Activated CD4-positive, alpha-beta T cell treated with anti-CD3 and anti-CD28 coated beads, Interleukin-2, amount 50 U/mL, for 1 hour (primary cell): Measurements from ENCODE around the gene PTPRK.

Experiments used
- DNase-seq: peaks from one replicate; pipeline ENCODE4 v3.0.0-alpha.2; 2020

The PTPRK gene

DNA sequence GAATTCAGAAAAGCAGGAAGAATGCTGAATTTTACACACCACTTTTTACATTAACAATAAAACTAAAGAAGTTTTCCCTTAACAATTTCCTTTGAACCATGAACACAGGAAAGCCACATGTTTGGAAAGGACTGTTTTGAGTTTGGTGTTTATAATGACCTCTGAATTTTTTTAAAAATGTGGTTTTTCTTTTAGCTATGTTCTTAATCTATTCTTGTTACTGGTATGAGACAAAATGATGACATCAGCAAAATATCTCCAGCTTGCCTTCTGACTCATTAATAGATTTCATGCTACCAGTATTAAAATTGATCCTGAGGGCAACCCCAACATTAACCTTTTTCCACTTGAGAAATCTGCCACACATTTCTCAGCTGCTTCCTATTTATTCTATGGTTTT is 402.0 kb downstream of the PTPRK start:
- no peak for DNase-seq

DNA sequence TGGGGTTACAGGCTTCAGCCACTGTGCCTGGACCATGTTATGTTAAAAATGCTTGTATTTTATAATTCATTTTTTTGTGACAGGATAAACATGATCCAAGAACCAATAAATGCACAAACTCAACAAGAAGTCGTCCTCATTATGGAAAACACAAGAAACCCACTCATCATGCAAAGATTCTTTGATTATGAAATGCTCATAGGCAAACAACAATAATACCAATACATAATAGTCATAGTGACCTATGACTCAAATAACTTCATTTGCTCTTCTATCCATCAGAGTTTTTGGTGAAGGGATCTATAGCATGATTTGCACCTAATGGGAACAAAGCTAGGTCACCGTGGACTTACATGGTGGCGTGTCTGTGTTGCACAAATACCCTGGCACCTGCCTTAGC is 402.5 kb downstream of the PTPRK start:
- DNase-seq, result no peak

DNA sequence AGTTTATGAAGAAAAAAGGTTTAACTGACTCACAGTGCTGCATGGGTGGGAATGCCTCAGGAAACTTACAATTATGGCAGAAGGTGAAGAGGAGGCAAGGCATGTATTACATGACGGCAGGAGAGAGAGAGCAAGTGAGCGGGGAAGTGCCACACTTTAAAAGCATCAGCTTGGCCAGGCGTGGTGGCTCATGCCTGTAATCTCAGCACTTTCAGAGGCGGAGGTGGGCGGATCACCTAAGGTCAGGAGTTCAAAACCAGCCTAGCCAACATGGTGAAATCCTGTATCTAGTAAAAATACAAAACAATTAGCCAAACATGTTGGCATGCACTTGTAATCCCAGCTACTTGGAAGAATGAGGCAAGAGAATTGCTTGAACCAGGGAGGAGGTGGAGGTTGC is 406.2 kb downstream of the PTPRK start:
- DNase-seq, result no peak

DNA sequence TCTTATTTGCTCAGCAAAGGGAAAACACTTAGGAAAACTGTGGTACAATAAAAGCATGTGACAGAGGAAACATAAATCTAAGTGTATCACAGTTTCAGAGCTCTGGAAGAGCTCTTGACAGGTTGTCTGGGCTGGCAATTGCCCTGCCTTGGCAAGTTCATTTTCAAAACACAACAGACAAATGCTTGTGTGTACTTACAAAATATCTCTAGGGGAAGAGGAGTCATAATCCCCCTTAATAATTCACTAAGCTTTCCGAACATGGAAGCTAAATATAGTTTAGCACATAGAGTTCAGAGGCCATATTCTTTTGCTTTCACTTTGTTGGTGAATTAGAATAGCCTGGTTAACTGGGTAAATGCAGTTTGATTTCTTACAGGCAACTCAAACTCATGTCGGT is 407.9 kb downstream of the PTPRK start:
- DNase-seq, result no peak

DNA sequence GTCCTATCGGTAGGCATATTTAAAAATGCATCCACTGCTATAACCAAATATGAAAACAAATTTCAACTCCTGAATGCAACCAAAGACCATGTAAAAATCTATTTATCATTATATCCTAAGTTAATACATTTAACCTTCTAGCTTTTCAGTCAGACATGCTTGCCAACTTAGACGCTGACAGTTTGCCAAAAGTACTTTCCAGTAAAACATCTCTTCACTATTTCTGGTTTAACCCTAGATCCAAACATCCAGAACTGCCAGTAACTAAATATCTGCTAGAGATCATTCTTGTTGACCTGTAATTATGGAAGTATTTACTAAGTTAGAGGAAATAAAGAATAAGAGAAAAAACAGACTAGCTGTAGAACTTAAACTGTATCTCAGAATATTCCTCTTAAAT is 409.3 kb downstream of the PTPRK start:
- no peak for DNase-seq

DNA sequence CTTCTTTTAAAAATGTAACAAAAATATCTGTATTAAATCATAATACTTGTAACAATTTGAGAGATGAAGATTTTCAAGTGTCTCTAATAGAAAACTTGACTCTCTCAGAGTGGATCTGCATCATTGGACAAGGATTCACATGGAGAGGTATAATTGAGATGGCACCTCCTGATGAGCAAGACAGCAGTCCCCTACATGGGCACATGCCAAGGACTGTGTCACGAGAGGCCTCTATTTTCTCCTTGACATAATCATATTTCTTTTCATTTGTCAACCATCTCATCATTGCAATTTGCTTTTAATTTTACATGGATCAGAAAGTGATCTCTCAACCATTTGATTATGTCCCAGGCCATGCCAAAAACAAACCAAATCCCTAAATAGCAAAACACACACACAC is 412.7 kb downstream of the PTPRK start:
- no peak for DNase-seq

DNA sequence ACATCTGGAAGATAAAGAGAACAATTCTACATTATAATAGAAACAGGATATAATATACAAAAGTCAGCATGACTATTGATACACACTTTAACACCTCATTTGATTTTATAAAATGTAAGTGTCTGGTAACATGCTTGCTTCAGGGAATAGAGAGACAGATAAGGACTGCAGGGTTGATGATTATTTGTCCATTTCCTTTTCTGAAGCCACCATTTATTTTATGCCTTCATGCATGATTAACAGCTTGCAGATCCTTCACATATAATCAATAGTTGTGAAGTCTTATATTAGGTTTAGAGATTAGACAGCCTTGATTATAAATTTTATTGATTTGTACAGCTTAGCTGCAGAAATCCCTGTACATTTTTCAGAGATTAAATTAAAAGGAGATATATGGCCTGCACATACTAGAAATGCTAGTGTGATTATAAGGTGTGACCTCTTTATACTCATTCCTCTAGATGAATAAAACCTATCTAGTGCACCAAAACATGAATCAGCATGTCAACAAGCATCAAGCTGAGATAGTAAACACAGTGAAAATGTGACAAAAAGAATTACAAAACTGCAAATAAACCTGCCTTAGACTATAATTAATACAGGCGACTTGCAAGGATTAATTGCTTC is 420.7 kb downstream of the PTPRK start:
- no peak for DNase-seq

DNA sequence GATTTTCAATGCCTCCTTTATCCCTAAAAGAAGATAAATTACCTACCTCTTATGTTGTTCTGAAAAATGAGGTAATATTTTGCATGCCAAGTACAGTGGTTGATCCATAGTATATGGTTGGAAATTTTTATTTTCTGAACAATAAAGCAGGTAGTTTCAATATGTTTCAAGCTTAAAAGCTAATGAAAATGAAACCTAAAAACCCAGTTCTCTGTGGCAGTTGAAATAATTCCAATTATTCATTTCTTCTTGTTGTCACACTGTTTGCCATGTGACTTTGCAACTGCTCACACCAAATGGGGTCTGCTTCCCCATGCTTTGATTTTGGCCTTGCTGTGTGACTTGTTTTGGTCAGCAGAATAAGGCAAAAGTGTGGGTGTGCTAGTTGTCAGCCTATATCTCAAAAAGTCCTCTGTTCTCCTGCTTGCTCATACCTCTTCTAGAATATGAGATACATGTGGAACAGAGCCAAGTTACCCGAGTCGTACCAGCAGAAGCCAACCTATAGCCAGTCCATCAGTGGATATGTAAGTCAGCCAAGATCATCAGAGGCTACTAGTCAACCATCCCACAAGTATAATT is 422.3 kb downstream of the PTPRK start:
- no peak for DNase-seq

DNA sequence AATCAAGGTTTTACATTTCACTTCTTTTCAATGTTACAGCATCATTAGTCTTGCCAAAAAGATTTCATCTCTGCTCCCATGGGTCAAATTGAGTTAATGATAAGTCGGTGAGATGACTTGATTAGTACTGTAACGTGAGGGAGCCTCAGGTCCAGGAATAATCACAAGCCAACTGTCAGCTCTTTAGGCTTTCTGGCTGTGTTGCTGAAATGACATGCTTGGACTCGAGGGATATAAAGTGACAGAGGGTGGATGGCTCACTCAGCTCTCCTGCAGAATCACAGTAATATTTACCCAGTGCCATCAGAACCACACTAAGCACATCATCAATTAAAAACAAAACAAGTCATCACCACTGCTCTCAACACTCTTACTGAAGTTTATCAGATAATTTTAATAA is 423.4 kb downstream of the PTPRK start:
- DNase-seq, result no peak

DNA sequence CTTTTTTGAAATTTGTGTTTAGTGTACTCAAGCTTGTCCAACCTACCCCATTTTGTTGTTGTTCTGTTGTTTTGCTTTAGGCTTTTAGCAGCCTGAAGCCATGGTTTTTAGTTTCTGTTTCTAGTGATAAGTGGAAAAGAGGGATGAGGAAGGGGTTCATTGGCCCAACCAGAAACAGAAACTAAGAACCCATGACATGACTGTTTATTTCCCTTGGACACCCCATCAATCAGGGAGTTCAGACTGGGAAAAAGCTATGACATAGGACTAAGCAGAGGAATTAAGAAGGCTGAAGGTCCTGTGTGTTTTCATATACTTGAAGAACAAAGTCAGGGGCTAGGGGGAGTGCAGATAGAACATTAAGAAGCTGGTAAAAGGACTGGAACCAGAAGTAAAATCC is 425.0 kb downstream of the PTPRK start:
- no peak for DNase-seq

DNA sequence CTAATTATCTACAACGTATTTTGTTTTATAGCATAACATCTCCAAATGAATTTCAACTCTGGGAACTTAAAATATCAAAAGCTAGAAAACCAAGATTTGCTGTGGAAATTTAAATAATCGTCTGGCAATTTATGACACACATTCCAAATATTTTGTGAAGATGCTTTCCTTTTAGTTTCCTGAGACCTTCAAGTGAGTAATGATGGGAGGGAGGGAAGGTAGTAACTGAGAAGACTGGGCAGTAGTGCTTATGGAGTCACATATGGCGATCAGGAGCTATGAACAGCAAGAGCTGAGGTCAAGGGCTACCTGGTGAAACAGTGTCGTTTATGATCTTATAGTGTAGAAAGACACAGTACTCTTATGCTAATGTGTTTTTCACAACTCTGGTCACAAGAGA is 441.4 kb downstream of the PTPRK start:
- DNase-seq, result no peak

DNA sequence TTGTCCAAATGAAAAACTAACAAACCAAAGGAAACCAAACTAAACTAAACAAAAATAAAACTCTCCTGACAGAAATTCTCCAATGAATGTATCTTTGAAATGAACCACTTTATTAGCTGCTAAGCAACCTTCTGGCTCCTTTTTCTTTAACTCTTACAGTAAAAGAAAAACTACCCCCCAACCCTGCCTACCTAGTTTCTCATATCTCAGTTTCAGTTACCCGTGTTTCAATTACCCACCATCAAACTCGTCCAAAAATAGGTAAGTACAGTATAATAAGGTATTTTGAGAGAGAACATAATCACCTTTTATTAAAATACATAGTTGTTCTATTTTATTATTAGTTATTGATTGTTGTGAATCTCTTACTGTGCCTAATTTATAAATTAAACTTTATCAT is 442.1 kb downstream of the PTPRK start:
- no peak for DNase-seq

DNA sequence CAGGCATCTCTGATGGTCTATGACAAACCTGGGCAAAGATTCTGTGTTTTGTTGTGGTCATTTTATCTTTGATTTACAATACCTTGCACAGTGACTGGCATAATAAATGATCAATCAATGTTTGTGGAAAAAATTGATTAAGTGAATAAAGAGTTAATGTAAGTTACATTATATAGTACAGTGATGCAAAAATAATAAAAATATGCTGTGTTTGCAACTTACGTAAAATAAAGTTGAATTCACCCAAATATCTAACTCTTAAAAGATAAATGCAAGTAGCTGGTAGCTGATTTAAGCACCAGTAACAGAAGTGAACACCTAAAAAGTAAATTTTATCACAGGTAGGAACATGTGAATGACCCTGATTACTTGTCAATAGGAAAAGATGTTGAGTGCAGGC is 443.6 kb downstream of the PTPRK start:
- no peak for DNase-seq

DNA sequence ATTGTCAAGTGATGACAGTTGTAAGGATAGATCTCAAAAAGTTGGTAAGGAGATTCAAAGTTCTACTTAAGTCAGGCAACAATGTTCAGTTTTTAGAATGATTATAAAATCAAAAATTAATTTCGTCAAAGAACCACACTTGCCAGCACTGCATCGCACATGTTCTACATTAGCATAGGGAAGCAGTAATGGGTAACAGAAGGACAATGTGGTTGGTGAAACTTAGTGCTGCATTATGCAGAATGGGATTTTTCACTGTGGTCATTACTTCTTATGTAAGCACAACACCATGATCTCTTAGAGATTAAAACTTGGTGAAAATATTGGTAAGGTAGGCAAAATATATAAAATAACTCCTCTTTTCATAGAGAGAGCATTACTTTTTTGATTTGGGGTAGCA is 445.8 kb downstream of the PTPRK start:
- no peak for DNase-seq

DNA sequence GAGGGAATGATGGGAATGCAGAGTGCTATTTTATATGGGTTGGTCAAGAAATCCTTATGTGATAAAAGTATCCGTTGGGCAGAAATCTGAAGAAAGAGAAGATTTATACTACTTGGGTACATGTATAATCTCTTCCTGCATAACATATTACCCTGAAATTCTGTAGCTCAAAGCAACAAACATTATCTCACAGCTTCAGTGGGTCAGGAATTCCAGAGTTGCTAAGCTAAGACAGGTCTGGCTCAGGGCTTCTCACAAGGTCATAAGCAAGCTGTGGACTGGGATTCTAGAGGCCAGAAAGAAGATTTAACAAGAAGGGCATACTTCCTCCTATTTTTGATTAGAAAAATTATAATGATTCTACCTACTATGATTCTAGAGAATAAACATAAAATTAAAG is 447.0 kb downstream of the PTPRK start:
- no peak for DNase-seq

DNA sequence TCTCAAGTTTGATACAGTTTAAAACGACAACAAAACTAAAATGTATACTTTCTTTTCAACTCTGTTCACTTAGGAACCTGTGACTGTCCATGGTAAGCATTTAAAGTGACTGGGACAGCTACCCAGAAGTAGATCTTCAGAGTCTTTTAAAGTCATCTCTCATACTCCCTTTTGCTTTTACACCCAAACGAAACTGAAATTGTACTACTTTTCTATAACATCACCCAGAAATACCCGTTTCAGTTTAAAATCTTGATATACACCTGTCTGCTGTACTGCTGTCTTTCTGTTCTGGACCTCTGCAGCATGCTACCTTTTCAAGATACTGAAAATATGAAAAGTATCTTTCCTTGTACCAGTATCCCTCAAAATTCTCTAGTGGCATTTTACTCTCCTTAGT is 449.2 kb downstream of the PTPRK start:
- no peak for DNase-seq

DNA sequence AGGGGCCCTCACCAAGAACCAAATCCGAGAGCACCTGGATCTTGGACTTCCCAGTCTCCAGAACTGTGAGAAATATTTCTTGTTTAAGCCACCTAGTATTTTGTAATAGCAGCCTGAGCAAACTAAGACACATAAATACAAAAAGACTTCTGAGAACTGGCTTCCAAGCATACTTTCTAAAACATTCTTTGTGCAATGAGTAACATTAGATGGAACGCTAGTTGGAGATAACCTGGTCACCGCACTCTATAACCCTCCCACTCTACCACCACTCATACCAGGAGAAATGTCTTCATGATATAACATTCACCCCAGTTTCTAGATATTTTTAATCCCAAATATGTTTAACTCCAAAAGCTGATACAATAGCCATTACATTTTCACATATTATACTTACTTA is 450.0 kb downstream of the PTPRK start:
- no peak for DNase-seq

DNA sequence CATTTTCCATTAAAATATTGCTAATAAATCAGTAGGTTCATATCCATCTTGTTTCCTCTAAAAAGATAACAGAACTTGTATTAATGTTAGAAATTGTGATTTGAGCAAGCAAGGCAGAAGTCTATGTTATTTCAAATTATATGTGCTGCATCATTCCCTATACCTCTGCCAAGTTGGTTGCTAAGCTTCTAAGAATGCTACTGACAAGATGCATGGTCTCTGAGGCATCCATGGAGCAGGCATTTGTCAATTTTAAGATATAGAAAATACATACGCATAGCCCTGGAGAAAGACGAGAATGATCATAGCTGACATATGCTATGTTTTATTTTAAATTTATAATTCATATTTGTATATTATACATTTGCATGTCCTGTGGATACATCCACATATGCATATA is 451.2 kb downstream of the PTPRK start:
- DNase-seq, result no peak

DNA sequence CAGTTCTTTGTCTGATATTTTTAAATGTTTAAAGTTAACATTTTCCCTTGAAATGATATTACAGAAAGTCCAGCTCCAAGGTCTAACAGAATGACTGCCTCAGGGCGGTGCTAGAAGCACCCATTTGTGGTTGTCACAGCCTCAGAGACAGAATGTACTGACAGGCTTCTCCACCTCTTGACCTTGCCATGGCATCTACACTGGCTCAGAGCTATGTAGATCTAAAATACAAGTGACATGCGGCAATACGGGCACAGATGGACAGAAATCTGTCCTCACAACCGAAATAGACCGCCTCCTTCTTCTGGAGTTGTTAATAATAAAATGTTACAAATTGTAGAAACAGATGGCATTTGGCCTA is 452.3 kb downstream of the PTPRK start:
- no peak for DNase-seq

DNA sequence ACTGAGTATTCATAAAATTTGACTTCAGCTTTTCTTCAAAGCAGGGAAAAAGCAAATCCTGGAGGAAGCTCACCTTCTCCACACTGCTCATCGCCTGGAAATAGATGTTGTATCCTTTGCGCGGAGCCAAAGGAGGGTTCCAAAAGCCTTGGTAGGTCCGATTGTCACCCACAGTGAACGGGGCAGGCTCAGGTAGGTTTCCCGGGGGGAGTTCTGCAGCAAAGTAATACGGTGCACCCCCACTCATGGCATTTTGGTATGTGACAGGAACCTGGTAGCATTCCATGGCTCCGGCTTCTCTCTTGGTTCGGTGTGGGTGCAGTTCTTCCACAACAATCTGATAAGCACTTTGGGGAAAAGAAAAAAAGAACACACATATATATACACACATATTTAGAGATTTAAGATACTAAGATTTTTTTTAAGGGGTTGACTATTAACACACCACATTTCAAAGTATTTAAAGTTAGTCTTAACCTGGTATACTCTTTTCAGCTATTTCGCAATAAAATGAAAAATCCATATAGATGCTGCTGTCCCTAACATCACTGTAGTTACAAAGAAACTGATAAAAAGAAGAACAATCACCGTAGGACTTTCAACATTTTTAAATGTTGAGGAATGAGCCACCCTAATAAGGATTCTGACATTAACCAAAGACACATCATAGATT is 452.8 kb downstream of the PTPRK start:
- DNase-seq, result no peak

DNA sequence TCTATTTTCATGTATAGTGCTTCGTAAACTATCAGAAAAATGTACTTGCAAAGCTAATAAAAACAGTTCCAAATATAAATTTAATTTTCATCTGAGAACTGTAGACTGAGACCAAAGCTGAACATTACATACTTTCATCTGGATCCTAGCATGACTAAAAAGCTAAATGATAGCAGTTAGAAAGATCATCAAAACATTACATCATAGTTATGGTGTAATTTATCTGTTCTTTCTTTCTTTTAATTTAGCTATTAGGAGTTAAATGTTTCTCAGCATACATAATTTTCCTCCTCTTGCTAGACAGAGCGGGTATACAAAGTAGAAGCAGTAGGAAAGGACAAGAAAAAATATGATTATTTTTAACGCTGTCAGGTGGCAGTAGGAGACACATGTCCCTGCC is 455.3 kb downstream of the PTPRK start:
- no peak for DNase-seq

DNA sequence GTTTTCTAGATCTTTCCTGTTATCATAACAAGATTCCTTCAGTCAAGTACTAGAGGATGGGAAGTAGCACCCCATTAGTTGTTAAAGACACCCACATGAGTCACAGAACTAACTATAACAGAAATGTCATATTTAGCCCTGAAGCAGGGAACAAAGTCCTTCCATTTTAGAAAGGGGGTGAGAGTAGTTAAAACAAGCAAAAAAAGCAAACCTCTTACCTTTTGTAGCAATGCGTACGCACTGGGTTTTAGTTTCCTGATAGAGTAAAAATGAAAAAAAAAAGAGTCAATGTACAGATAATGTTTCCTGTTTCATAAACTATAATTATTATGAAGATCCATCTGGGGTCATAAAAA is 455.9 kb downstream of the PTPRK start:
- no peak for DNase-seq

DNA sequence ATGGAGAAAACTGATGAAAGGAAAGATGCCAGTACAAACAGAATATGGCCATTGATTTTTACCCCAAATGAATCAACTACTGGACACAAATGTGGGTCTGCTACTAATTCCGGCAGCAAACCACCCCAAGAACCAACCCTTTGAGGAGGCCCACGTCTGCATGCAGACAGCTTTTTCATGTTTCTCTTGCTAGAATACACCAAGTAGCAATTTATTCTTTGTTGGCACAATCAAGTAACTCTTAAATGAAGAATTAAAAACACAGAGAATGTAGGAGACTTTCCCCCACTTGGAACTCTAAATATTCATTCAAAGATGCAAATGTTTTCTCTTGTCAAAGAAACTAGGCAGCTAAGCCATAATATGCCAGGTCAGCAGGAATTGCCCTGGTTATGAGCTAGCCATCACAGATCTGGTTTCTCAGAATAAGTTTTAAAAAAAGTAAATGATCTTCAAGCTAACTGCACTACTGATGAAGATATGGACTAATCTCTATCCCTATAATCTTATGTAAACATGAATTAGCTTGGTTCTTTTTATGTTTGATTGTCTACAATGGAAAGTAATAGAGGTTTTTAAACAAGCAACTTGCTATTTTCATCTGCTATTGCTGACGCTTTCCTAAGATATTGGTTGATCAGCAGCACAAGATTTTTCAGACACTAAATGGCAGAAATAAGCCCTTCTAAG is 456.4 kb downstream of the PTPRK start:
- no peak for DNase-seq

DNA sequence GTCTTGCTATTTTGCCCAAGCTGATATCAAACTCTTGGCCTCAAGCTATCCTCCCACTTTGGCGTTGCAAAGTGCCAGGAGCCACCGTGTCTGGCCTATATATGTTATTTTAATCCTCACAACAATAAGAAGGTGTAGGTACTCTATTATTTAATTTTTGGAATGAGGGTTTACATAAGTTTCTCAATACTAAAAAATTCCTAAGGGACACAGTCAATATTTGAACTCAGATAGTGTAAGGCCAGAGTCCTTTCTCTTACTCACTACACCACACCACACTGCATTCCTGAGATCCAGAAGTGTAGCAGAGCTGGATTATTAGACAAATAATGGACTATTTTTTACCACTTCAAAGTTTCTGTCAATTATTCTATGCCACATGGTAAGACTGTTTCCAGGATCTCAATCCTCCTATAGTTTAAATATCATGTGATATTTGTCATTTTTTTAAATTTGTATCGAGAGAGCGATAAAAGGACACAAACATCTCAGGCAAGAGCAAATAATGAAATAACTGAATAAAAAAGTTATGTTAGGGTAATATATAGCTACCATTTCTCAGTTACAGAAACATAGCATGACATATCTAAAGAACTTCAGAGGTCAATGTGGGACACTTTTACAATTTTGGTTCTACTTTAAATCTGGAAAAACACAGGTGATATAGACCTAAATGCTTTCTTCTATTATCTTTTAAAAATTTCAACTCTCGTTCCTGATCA is 457.4 kb downstream of the PTPRK start:
- DNase-seq, result no peak
